ENCODE results near the gene CDK7.

Gene CDK7

GRCh38 chr5:69224520-69224919 is 10.2 kb upstream of the CDK7 start:
- no peaks in the 10 kb centered on the region for H3K9me3 ChIP-seq (ENCODE audit: control insufficient read depth, low read length)
- H2BK5ac ChIP-seq (ENCODE audit: low read depth, low read length, poor library complexity, severe bottlenecking): no peak overlapping the region
- no peak overlapping the region for H2AK5ac ChIP-seq (ENCODE audit: low read length, severe bottlenecking)
- H4K91ac ChIP-seq (ENCODE audit: low read length): no peak overlapping the region
- no peak for DNase-seq
- no peak overlapping the region for H3K9ac ChIP-seq (ENCODE audit: low read length)
- no peak overlapping the region for H3K4me3 ChIP-seq (ENCODE audit: insufficient read depth in 1 of 2, low read depth in 1 of 2, low read length in 2 of 2)
- H2BK15ac ChIP-seq (ENCODE audit: low read depth, poor library complexity, severe bottlenecking): no peak overlapping the region
- no peak overlapping the region for H3K23ac ChIP-seq (ENCODE audit: low read length in 2 of 2)
- no peak overlapping the region for H4K8ac ChIP-seq (ENCODE audit: low read length)
- no peak overlapping the region for H3K18ac ChIP-seq (ENCODE audit: low read depth in 1 of 2, low read length in 2 of 2)
- H3K27me3 ChIP-seq (ENCODE audit: control insufficient read depth in 1 of 2, insufficient read depth in 1 of 2, low read length in 2 of 2): no peaks in the 10 kb centered on the region
- H3K27ac ChIP-seq (ENCODE audit: low read length, poor library complexity, severe bottlenecking): no peak overlapping the region
- H3K4me1 ChIP-seq (ENCODE audit: control insufficient read depth, insufficient read depth, low read depth, low read length): peaks cover 3% of the 10 kb centered on the region
- H3K4me2 ChIP-seq (ENCODE audit: low read length, poor library complexity, severe bottlenecking): no peak overlapping the region
- H2BK12ac ChIP-seq (ENCODE audit: low read length in 2 of 2): no peak overlapping the region
- H3K79me1 ChIP-seq (replicated peaks; ENCODE audit: low read length, poor library complexity, severe bottlenecking): peaks cover 14% of the 10 kb centered on the region
- no peak overlapping the region for H3K4ac ChIP-seq (ENCODE audit: low read depth in 1 of 2, low read length in 2 of 2)
- H2BK120ac ChIP-seq (ENCODE audit: low read depth, low read length): no peak overlapping the region
- WGBS: 98% methylated on average over 8 of the region's 8 CpGs
- H3K14ac ChIP-seq (ENCODE audit: low read length in 2 of 2): no peak overlapping the region
- peaks cover 11 to 29% of the 10 kb centered on the region in 2 experiments for H3K36me3 ChIP-seq (ENCODE audit: control insufficient read depth in 1 of 2, insufficient read depth in 2 of 2, low read depth in 1 of 2, low read length in 2 of 2)
- H2AFZ ChIP-seq (ENCODE audit: low read depth, low read length): no peak overlapping the region

DNA sequence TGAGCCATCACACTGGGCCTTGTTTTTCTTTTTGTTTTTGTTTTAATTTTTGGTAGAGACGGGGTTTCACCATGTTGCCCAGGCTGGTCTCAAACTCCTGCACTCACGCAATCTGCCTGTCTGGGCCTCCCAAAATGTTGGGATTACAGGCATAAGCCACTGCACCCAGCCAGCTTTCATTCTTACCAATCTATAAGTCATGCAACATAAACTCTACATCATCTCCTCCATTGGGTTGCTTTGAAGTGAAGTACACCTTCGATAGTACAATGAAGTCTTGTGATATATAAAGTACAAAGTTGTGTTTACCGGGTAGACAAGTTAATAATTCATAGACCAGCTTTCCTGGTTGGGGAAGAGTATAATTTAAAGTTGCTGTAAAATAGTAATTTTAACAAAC is 8.8 kb upstream of the CDK7 start:
- Histone ChIP-seq H3K4me3 (ENCODE audit: insufficient read depth in 1 of 2, low read depth in 1 of 2, low read length in 2 of 2) (no peak overlapping the region), H3K18ac (ENCODE audit: low read depth in 1 of 2, low read length in 2 of 2) (no peak overlapping the region), H3K4me1 (ENCODE audit: control insufficient read depth, insufficient read depth, low read depth, low read length) (peaks cover 3% of the 10 kb centered on the region), H2AK5ac (ENCODE audit: low read length, severe bottlenecking) (no peak overlapping the region), H3K4me2 (ENCODE audit: low read length, poor library complexity, severe bottlenecking) (no peak overlapping the region), H2BK12ac (ENCODE audit: low read length in 2 of 2) (no peak overlapping the region), H3K36me3 (ENCODE audit: control insufficient read depth in 1 of 2, insufficient read depth in 2 of 2, low read depth in 1 of 2, low read length in 2 of 2) (peaks cover 13 to 38% of the 10 kb centered on the region in 2 experiments), H3K9me3 (ENCODE audit: control insufficient read depth, low read length) (no peaks in the 10 kb centered on the region), H3K79me1 (replicated peaks; ENCODE audit: low read length, poor library complexity, severe bottlenecking) (peaks cover 10% of the 10 kb centered on the region), H3K27ac (ENCODE audit: low read length, poor library complexity, severe bottlenecking) (no peak overlapping the region), H4K8ac (ENCODE audit: low read length) (no peak overlapping the region), H3K9ac (ENCODE audit: low read length) (no peak overlapping the region), H3K23ac (ENCODE audit: low read length in 2 of 2) (no peak overlapping the region), H2BK5ac (ENCODE audit: low read depth, low read length, poor library complexity, severe bottlenecking) (no peak overlapping the region), H3K14ac (ENCODE audit: low read length in 2 of 2) (no peak overlapping the region), H2AFZ (ENCODE audit: low read depth, low read length) (no peak overlapping the region), H3K4ac (ENCODE audit: low read depth in 1 of 2, low read length in 2 of 2) (no peak overlapping the region), H3K27me3 (ENCODE audit: control insufficient read depth in 1 of 2, insufficient read depth in 1 of 2, low read length in 2 of 2) (no peaks in the 10 kb centered on the region), H2BK120ac (ENCODE audit: low read depth, low read length) (no peak overlapping the region), H4K91ac (ENCODE audit: low read length) (no peak overlapping the region), H2BK15ac (ENCODE audit: low read depth, poor library complexity, severe bottlenecking) (no peak overlapping the region)
- 100% methylated on average over 4 of the region's 4 CpGs for WGBS
- DNase-seq: no peak

GRCh38 chr5:69230181-69230580 is 4.5 kb upstream of the CDK7 start:
- Histone ChIP-seq H3K4me1 (ENCODE audit: control insufficient read depth, insufficient read depth, low read depth, low read length) (no peaks in the 10 kb centered on the region), H3K27ac (ENCODE audit: low read length, poor library complexity, severe bottlenecking) (no peak overlapping the region), H3K14ac (ENCODE audit: low read length in 2 of 2) (no peak overlapping the region), H3K36me3 (ENCODE audit: control insufficient read depth in 1 of 2, insufficient read depth in 2 of 2, low read depth in 1 of 2, low read length in 2 of 2) (peaks cover 11 to 34% of the 10 kb centered on the region in 2 experiments), H2BK5ac (ENCODE audit: low read depth, low read length, poor library complexity, severe bottlenecking) (no peak overlapping the region), H2BK120ac (ENCODE audit: low read depth, low read length) (no peak overlapping the region), H4K91ac (ENCODE audit: low read length) (no peak overlapping the region), H3K18ac (ENCODE audit: low read depth in 1 of 2, low read length in 2 of 2) (no peak overlapping the region), H3K27me3 (ENCODE audit: control insufficient read depth in 1 of 2, insufficient read depth in 1 of 2, low read length in 2 of 2) (no peaks in the 10 kb centered on the region), H3K9me3 (ENCODE audit: control insufficient read depth, low read length) (no peaks in the 10 kb centered on the region), H3K4me3 (ENCODE audit: insufficient read depth in 1 of 2, low read depth in 1 of 2, low read length in 2 of 2) (no peak overlapping the region), H3K9ac (ENCODE audit: low read length) (no peak overlapping the region), H2AK5ac (ENCODE audit: low read length, severe bottlenecking) (no peak overlapping the region), H2BK12ac (ENCODE audit: low read length in 2 of 2) (no peak overlapping the region), H3K4ac (ENCODE audit: low read depth in 1 of 2, low read length in 2 of 2) (no peak overlapping the region), H4K8ac (ENCODE audit: low read length) (no peak overlapping the region), H3K23ac (ENCODE audit: low read length in 2 of 2) (no peak overlapping the region), H2AFZ (ENCODE audit: low read depth, low read length) (no peak overlapping the region), H3K4me2 (ENCODE audit: low read length, poor library complexity, severe bottlenecking) (no peak overlapping the region), H2BK15ac (ENCODE audit: low read depth, poor library complexity, severe bottlenecking) (no peak overlapping the region), H3K79me1 (replicated peaks; ENCODE audit: low read length, poor library complexity, severe bottlenecking) (peaks cover 2% of the 10 kb centered on the region)
- WGBS: 97% methylated on average over 2 of the region's 2 CpGs
- no peak for DNase-seq

DNA sequence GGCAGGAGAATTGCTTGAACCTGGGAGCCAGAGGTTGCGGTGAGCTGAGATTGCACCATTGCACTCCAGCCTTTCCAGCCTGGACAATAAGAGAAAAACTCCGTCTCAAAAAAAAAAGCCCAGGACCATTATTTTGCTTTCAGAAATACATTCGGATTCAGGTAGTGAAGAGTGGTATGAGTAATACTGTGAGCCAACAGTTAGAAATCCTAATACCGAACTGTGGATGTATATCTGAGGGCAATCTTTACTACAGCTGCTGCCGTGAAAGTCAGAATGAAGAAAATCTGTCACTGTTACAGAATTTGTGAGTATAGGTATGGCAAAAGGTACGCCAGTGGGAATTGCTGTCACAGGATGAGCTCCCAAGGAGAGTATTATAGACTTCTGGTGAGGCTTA is 3.4 kb upstream of the CDK7 start:
- no peak overlapping the region for H4K8ac ChIP-seq (ENCODE audit: low read length)
- H4K91ac ChIP-seq (ENCODE audit: low read length): no peak overlapping the region
- H2AFZ ChIP-seq (ENCODE audit: low read depth, low read length): no peak overlapping the region
- H3K9ac ChIP-seq (ENCODE audit: low read length): no peak overlapping the region
- H2BK15ac ChIP-seq (ENCODE audit: low read depth, poor library complexity, severe bottlenecking): no peak overlapping the region
- H2BK5ac ChIP-seq (ENCODE audit: low read depth, low read length, poor library complexity, severe bottlenecking): no peak overlapping the region
- H2BK120ac ChIP-seq (ENCODE audit: low read depth, low read length): no peak overlapping the region
- WGBS: 98% methylated on average over 6 of the region's 6 CpGs
- no peaks in the 10 kb centered on the region for H3K9me3 ChIP-seq (ENCODE audit: control insufficient read depth, low read length)
- no peak overlapping the region for H3K18ac ChIP-seq (ENCODE audit: low read depth in 1 of 2, low read length in 2 of 2)
- H3K14ac ChIP-seq (ENCODE audit: low read length in 2 of 2): no peak overlapping the region
- DNase-seq: no peak
- no peak overlapping the region for H3K4me2 ChIP-seq (ENCODE audit: low read length, poor library complexity, severe bottlenecking)
- no peak overlapping the region for H3K4ac ChIP-seq (ENCODE audit: low read depth in 1 of 2, low read length in 2 of 2)
- H2BK12ac ChIP-seq (ENCODE audit: low read length in 2 of 2): no peak overlapping the region
- H3K4me1 ChIP-seq (ENCODE audit: control insufficient read depth, insufficient read depth, low read depth, low read length): peaks cover 3% of the 10 kb centered on the region
- no peaks in the 10 kb centered on the region for H3K27me3 ChIP-seq (ENCODE audit: control insufficient read depth in 1 of 2, insufficient read depth in 1 of 2, low read length in 2 of 2)
- H2AK5ac ChIP-seq (ENCODE audit: low read length, severe bottlenecking): no peak overlapping the region
- peaks cover 11 to 34% of the 10 kb centered on the region in 2 experiments for H3K36me3 ChIP-seq (ENCODE audit: control insufficient read depth in 1 of 2, insufficient read depth in 2 of 2, low read depth in 1 of 2, low read length in 2 of 2)
- H3K79me1 ChIP-seq (replicated peaks; ENCODE audit: low read length, poor library complexity, severe bottlenecking): peaks cover 2% of the 10 kb centered on the region
- no peak overlapping the region for H3K27ac ChIP-seq (ENCODE audit: low read length, poor library complexity, severe bottlenecking)
- no peak overlapping the region for H3K4me3 ChIP-seq (ENCODE audit: insufficient read depth in 1 of 2, low read depth in 1 of 2, low read length in 2 of 2)
- H3K23ac ChIP-seq (ENCODE audit: low read length in 2 of 2): no peak overlapping the region
